ENCODE data around the gene FAM20A.

FAM20A gene

DNA sequence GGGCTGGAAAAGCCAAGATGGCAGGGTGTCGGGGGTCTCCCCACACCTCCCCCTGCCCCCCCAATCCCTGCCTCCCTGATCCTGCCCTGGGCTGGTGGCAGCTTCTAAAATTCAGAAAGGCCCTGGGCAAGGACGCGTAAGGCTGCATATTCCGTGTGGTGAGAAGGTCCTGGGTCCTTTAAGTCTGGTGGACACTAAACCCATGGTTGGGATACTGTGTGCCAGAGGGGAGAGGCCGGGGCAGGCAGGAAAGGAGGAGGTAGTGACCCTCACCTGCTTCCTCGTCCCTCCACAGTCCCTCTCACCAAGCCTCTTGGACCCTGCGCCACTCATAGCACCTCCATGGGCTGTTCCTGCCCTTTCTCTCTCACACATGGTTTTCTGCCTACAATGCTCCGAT is 60.2 kb downstream of the FAM20A start:
- TF ChIP-seq, protein P1, sequence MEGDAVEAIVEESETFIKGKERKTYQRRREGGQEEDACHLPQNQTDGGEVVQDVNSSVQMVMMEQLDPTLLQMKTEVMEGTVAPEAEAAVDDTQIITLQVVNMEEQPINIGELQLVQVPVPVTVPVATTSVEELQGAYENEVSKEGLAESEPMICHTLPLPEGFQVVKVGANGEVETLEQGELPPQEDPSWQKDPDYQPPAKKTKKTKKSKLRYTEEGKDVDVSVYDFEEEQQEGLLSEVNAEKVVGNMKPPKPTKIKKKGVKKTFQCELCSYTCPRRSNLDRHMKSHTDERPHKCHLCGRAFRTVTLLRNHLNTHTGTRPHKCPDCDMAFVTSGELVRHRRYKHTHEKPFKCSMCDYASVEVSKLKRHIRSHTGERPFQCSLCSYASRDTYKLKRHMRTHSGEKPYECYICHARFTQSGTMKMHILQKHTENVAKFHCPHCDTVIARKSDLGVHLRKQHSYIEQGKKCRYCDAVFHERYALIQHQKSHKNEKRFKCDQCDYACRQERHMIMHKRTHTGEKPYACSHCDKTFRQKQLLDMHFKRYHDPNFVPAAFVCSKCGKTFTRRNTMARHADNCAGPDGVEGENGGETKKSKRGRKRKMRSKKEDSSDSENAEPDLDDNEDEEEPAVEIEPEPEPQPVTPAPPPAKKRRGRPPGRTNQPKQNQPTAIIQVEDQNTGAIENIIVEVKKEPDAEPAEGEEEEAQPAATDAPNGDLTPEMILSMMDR (IDR thresholded peaks at IDR 0.05; ENCODE audit: insufficient read depth, low read depth, low read length, missing control alignments), result no peak
- DNase-seq (ENCODE audit: low read depth), result no peak
- no peak overlapping the region for H3K4me3 ChIP-seq (ENCODE audit: low read length)

DNA sequence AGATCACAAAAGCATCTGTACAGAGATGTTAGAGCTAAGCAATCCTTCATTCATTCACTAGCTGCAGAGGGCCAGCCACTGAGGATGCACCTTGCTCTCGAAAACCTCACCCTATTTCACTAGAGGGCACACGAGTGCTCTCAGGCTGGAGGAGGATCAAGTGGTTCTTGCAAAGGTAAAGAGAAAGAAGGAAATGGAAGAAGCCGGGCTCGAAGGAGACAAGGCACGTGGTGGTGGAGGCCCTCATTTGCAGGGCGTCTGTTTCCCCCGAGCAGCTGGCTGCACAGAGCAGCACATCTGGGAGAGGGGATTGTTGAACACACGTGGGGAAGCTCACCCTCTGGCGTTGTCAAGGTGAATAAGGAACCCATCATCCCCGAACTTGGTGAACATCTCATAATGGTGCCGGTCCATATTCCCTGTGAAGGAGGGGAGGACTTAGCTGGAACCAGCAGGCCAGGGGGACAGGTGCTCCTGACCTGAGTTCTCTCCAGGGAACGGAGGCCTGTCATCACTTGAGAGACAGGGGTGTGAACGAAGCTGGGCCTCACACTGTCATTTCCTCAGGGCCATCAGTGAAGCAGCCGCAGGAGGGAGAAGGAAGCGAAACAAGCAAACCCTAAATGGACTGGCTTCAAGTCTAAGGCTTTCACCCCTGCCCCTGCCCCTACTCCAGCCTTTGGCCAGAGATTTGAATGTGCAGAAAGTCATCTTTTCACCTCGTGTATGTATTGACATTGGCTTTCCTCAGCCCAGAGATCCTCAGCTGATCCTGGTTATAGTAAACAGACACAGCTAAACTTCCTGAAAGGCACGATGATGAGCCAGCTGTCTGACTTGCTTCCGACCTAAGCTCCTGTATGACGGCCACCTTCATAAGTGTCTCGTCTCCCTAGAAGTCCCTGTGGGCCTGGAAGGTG is 61.4 kb downstream of the FAM20A start:
- DNase-seq (ENCODE audit: low read depth), result peak; percentile 55
- TF ChIP-seq, protein P1 (IDR thresholded peaks at IDR 0.05; ENCODE audit: insufficient read depth, low read depth, low read length, missing control alignments), result peak; percentile 55
- H3K4me3 ChIP-seq (ENCODE audit: low read length), result no peak overlapping the region

DNA sequence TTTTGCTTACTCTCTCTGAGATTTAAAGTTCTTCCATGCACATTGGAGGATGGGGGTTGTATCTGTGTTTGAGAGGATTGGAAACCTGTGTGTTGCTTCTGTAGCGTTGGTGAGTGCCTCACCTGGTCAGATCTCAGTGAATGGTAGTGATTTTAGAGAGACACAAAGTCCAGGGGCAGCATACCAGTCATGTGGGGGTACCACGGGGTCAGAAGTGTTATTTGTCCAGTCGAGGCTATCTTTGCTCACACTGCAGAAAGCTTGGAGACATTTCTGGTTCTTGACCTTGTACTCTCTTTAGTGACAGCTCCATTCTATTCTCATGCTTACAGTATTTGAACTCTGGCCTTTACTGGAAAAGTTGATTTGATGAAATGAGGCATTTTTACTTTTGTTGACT is 65.2 kb downstream of the FAM20A start:
- TF ChIP-seq, protein P1 (IDR thresholded peaks at IDR 0.05; ENCODE audit: insufficient read depth, low read depth, low read length, missing control alignments), result no peak
- DNase-seq (ENCODE audit: low read depth), result no peak
- H3K4me3 ChIP-seq (ENCODE audit: low read length), result no peak overlapping the region

DNA sequence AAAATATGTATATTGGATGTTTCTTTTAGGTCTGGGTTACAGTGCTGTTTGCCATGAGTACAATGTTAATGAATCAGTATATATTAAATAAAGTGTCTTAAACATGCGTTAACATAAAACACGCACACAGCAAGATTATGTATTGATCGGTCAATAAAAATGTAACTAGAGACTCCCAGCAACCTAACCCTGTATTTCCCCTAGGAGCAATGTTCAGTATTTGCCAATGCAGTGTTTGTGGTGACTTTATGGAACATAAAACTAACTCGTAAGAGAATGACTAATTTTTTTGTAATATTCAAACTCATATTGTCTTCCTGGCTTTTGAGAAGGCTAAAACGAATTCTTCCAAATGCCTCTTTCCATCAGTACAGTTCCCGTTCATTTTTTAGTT is 66.5 kb downstream of the FAM20A start:
- TF ChIP-seq, protein P1 (IDR thresholded peaks at IDR 0.05; ENCODE audit: insufficient read depth, low read depth, low read length, missing control alignments), result no peak
- no peak for DNase-seq (ENCODE audit: low read depth)
- no peak overlapping the region for H3K4me3 ChIP-seq (ENCODE audit: low read length)

DNA sequence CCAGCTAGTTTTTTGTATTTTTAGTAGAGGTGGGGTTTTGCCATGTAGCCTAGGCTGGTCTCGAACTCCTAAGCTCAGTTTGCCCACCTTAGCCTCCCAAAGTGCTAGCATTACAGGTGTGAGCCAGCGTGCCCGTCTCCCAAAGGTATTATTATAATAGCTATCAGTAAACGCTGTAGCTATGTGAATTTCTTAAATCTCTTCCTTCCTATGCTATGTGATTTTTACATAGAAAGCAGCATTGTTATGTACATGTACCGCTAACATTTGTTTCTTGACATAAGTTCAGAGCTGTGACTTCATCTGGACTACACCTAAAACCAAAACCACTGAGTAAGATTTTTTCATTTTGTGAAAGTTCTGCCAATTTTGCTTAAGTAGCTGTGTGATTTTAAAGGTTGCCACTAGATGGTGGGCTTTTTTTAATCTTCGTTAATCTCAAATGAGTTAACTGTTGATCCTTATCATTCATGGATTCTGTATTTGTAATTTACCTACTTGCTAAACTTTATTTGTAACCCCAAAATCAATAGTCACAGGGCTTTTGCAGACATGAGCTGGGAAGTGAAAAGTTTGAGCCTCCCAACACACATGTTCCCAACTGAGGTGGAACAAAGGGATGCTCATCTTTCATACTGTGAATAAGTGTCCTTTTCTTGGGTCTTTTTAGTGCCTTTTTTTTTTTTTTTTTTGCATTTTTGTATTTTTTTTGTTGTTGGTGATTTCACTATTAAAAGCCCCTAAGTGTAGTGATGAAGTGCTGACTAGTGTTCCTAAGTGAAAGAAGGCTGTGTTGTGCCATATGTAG is 67.1 kb downstream of the FAM20A start:
- TF ChIP-seq, protein P1 (IDR thresholded peaks at IDR 0.05; ENCODE audit: insufficient read depth, low read depth, low read length, missing control alignments), result peak; percentile 20
- no peak overlapping the region for H3K4me3 ChIP-seq (ENCODE audit: low read length)
- peak; percentile 34 for DNase-seq (ENCODE audit: low read depth)

DNA sequence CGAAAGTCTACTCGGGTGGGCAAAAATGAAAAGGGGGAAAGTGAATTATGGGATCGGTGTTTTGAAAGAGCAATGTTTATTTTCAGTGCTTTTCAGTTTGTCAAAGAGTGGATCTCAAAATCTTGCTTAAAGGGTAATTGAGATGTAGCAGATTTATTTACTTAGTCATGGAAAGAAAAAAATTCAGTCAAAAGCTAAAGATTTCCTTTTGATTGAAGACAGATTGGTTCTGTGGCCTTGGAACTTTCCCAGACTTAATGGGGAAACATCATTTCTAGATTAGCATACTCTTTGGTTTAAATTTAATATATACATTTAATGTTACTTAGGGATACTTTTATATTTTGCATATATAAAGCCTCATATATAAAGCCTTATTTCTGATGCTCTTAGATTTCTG is 68.3 kb downstream of the FAM20A start:
- TF ChIP-seq, protein P1 (IDR thresholded peaks at IDR 0.05; ENCODE audit: insufficient read depth, low read depth, low read length, missing control alignments), result no peak
- DNase-seq (ENCODE audit: low read depth), result no peak
- no peak overlapping the region for H3K4me3 ChIP-seq (ENCODE audit: low read length)
